NCI-H226 (cell line): ENCODE data around the gene TRIM46.
A peak's percentile ranks its signal among the peaks of the same experiment; 100 is the strongest.
"Not testable (repeated sequence)": the region's sequence is repeated elsewhere in the genome, so short reads cannot be mapped to it uniquely, and the experiment has no call there.

ENCODE experiments used
- DNase-seq: peaks from one replicate; pipeline ENCODE4 v3.0.0-alpha.2; 2015

The TRIM46 gene

GRCh38 chr1:155139895-155140629 lies 33.6 kb upstream of the TRIM46 start, which contains the start of gene DPM3:
DPM3 (minus strand) TSS chr1:155140531; CDS start chr1:155140240, 291 bp downstream.
- peak; percentile 76 for DNase-seq

- DNase-seq = no peak
Observed at GRCh38 chr1:155140630-155140953, 33.1 kb upstream of the TRIM46 start.

- DNase-seq = no peak
Observed at GRCh38 chr1:155141749-155142148, 31.9 kb upstream of the TRIM46 start.

- DNase-seq = no peak
Observed at GRCh38 chr1:155145491-155145890, 28.2 kb upstream of the TRIM46 start.

GRCh38 chr1:155155996-155156643 lies 17.5 kb upstream of the TRIM46 start:
- DNase-seq = not testable (repeated sequence)

- DNase-seq = no peak
Observed at GRCh38 chr1:155158991-155159390, 14.7 kb upstream of the TRIM46 start.

- no peak for DNase-seq
Observed at GRCh38 chr1:155160128-155160527, 13.5 kb upstream of the TRIM46 start.

GRCh38 chr1:155162631-155163030 lies 11.0 kb upstream of the TRIM46 start:
- DNase-seq = not testable (repeated sequence)

DNA sequence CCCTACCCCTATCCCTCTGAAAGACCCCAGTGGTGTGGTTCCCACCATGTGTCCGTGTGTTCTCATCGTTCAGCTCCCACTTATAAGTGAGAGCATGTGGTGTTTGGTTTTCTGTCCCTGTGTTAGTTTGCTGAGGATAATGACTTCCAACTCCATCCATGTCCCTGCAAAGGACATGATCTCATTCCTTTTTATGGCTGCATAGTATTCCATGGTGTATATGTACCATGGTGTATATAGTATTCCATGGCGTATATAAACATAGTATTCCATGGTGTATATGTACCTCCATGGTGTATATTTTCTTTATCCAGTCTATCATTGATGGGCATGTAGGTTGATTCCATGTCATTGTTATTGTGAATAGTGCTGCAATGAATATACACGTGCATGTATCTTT lies 9.9 kb upstream of the TRIM46 start:
- DNase-seq = not testable (repeated sequence)

- DNase-seq = not testable (repeated sequence)
Observed at GRCh38 chr1:155164625-155165024, 9.0 kb upstream of the TRIM46 start.

DNA sequence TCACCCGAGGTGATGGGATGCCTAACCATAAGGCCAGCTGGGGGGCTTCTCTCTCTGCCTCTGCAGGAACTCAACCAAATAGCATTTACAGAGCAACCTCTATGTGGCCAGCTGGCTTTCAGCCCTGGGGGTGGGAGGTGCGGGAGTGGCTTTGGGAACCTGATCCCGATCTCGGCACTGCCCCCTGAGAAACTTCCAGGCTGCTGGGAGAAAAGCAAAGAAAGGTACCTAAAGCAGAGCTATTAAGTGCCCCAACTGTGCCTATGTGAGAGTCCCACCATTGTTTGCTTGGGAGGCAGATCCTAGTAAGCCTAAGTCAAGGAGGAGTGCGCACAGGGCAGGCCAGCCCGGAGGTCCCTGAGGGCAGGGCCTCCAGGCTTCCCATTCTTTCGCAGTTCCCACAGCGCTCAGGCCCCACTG lies 7.6 kb upstream of the TRIM46 start:
- no peak for DNase-seq

DNA sequence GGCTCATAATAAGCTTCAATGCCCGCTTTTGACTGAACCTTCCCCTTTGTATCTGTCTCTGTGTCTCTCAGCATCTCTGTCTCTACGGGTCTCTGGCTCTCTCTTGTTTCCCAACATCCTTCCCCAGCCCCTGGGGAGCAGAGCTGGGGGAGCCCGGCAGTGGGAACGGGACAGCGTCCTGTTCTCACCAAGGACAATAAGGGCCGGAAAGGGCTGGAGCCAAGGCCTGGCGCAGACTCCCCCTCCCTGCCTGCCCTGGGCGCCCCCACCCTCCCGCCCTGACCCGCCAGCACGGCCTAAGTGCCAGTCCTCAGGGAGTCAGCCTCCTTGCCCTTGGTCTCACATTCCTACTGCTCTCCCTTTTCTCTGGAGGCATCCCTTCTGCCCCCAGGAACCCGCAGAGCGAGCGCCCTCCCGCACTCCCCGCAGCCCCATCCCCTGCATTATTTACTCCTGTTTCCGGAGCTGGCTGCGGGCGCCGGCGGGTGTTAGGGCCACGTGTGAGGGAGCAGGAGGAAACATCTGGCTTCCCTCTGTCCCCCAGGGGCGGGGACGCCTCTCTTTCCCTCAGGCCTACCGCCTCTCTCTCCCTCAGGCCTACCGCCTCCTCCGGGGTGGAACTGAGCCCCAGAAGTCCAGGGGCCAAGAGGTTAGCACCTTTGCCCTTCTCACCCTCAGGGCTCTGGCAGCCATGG lies 7.0 kb upstream of the TRIM46 start:
- DNase-seq = no peak

GRCh38 chr1:155167166-155168104 lies 6.2 kb upstream of the TRIM46 start:
- peak; percentile 66 for DNase-seq

DNA sequence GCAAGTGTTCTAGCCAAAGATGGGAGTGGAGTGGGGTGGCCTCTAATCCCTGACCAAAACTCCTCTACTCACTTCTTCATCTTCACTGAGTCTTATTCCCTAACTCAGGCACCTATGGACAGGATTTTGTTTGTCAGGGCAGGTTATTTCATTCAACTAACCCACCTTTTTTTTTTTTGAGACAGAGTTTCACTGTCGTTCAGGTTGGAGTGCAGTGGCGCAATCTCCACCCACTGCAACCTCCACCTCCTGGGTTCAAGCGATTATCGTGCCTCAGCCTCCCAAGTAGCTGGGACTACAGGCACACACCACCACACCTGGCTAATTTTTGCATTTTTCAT lies 5.6 kb upstream of the TRIM46 start:
- not testable (repeated sequence) for DNase-seq

GRCh38 chr1:155168456-155169210 lies 5.0 kb upstream of the TRIM46 start:
- no peak for DNase-seq

DNA sequence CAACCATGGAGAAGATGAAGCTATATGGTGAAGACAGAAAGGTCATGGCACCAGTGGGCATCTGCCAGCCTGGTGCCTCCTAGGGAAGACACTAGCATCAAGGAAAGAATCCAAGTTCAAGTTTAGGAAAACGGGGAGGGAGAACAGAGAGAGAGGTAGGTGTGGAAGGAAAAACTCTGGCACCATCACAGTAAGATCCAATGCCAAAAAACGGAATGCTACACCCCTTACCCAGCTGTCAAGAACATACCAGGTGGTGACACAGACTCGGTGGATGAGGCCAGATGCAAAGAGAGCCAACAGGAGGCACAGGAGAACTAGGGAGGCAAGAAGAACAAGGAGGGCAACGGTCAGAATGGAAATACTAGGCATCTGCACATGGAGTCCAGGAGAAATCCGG lies 4.1 kb upstream of the TRIM46 start:
- DNase-seq = no peak

GRCh38 chr1:155170101-155170785 lies 3.4 kb upstream of the TRIM46 start:
- no peak for DNase-seq

- DNase-seq = no peak
Observed at GRCh38 chr1:155170806-155171205, 2.8 kb upstream of the TRIM46 start.

DNA sequence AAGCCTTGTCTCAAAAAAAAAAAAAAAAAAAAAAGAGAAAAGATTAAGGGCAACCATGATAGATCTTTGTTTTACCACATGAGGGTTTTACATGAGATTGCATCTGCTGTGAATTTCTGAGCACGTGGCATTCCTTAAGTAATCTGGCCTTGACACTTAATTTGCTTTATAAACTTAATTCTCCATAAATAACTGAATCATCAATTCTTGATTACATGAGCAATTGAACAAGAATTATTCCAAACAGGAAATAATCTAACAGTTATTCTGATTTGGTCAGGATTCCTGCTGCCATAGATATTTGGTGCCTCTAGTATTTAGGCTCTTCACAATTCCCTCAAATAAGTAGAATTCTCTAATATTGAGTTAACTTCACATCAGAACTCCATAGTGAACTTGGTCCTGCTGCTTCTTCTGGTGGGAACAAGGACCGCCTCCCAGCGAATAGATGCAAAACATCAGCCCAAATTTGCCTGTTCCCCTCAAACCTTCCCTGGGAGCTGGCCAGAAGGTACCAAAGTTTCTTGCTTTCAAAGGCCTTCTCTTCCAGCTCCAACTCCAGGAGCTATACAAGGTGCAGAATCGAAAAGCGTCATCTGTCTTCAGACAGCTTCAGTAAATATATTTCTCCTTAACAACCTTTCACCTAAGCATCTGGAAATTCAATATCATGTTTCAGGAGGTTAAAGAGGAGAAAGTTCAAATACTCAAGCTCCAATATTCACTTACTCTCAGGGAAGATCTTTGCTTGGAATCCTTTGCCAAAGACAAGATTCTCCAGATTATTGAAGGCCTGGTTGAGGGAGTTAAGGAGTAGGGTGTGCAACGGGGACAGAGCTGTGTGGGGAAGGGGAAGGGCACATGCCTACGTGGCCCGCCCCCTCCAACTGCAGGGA lies 1.6 kb upstream of the TRIM46 start:
- no peak for DNase-seq

DNA sequence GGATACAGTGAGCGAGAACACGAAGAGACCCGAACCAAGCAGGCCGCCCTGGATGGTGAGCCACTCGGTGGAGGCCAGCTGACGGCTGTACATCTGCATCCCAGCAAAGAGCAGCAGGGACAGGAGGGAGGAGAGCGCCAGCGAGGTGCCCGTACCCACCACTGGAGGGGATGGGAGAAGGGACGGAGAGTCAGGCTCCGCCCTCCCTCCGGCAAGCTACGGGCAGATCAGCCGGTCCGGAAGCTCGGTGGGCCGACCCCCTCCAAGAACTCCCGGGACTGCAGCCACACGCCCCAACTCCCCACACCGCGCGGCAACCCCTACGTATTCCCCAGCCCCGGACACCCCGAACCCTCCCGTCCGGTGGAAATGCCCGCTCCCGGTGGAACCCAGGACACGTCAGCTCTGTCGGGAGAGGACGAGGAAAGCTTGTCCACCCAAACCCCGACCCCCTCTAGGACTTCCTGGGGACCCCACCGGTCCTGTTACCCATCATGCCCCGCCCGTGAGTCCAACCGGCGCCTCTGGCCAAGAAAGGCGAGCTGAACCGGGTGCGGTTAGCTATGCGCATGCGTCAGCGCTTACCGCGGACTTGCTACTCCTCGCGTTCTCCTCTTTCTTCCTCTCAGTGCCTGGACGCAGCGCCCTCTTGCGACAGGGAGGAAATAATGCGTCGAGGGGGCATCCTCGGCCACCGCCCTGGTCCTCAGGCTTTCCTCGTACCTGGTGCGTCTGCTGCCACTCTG lies 744 bp upstream of the TRIM46 start, which contains the start of gene KRTCAP2:
KRTCAP2 (minus strand) TSS at position 573 of the 746 bp plus-strand sequence; CDS start at position 493, 80 bp downstream.
- peak; percentile 90 for DNase-seq
